GM19463 (cell line): Measurements from ENCODE around the gene KIR2DL1.
"Not testable (repeated sequence)": the region's sequence is repeated elsewhere in the genome, so short reads cannot be mapped to it uniquely, and the experiment has no call there.

Experiments used
- ATAC-seq: cut with Tn5 transposase; IDR thresholded peaks from one replicate; pipeline ENCODE4 v1.9.1; 2021; ENCODE audit warnings: mild to moderate bottlenecking, moderate library complexity; ENCODE audit not compliant: unreplicated experiment

The KIR2DL1 gene

DNA sequence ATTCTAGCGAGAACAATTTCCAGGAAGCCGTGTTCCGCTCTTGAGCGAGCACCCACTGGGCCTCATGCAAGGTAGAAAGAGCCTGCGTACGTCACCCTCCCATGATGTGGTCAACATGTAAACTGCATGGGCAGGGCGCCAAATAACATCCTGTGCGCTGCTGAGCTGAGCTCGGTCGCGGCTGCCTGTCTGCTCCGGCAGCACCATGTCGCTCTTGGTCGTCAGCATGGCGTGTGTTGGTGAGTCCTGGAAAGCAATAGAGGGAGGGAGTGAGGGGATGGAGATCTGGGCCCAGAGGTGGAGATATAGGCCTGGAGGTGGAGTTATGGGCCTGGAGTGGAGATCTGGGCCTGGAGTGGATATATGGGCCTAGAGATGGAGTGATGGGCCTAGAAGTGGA, at the start of gene KIR2DL1:
TSS of gene KIR2DL1 (plus strand) at position 148 of the 400 bp plus-strand sequence. CDS start at position 206, 58 bp downstream.
- ATAC-seq: not testable (repeated sequence)

DNA sequence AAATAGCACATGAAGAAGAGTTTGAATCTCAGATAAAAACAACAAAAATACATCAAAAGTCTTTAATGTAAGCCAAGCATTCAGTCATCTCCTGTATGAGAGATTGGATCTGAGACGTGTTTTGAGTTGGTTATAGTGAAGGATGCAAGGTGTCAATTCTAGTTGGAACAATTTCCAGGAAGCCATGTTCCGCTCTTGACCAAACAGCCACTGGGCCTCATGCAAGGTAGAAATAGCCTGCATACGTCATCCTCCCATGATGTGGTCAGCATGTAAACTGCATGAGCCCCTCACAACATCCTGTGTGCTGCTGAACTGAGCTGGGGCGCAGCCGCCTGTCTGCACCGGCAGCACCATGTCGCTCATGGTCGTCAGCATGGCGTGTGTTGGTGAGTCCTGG, 45.5 kb upstream of the KIR2DL1 start, which contains the start of gene KIR3DL3:
TSS of gene KIR3DL3 (plus strand) at position 301 of the 400 bp plus-strand sequence. CDS start at position 356, 55 bp downstream.
- no peak for ATAC-seq

DNA sequence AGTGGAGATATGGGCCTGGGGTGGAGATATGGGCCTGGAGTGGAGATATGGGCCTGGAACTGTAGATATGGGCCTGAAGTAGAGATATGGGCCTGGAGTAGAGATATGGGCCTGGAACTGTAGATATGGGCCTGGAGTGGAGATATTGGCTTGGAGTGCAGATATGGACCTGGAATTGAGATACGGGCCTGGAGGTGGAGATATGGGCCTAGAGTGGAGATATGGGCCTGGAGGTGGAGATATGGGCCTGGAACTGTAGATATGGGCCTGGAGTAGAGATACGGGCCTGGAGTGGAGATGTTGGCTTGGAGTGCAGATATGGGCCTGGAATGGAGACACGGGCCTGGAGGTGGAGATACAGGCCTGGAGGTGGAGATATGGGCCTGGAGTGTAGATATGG, 44.9 kb upstream of the KIR2DL1 start:
- ATAC-seq: no peak

DNA sequence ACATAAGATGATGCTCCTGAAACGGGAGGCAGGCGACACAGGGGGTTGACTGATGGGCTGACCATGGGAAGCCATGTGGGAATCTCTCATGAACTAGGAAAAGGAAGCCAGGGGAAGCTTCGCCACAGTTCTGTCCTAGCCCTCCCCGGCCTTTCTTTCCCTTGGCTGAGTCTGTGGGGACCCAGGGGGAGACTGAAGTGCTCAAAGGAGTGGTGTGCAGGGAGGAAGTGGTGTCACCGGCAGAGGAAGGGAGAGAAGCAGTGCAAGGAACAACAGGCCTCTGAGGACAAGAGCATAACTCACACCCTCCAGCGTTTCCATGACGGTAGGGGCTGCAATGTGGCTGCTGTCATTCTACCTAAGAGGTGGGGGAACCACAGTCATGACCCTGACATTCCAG, 44.3 kb upstream of the KIR2DL1 start:
- ATAC-seq: no peak

DNA sequence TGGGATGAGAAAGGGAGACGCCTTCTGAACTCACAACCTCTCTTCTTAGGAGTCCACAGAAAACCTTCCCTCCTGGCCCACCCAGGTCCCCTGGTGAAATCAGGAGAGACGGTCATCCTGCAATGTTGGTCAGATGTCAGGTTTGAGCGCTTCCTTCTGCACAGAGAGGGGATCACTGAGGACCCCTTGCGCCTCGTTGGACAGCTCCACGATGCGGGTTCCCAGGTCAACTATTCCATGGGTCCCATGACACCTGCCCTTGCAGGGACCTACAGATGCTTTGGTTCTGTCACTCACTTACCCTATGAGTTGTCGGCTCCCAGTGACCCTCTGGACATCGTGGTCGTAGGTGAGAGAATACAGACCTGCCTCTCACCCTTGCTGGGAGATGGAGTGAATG, 42.0 kb upstream of the KIR2DL1 start:
- ATAC-seq: no peak

DNA sequence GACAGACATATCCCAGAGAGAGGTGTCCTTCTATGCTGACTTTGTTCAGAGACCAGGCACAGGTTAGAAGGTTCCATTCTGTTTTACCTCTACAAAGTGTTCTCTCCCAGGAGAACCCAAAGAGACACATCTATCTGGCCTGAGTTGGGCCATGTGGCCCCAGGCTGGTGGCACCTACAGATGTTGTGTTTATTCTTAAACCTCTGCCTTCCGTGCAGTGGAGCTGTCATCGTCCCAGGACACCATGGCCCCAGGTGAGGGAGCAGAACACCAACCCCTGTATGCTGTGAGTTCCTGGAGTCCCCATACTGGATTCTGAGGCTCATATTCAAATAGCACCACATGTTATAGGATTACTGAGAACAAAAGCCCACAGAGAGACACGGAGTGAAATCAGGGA, 41.4 kb upstream of the KIR2DL1 start:
- ATAC-seq: no peak

DNA sequence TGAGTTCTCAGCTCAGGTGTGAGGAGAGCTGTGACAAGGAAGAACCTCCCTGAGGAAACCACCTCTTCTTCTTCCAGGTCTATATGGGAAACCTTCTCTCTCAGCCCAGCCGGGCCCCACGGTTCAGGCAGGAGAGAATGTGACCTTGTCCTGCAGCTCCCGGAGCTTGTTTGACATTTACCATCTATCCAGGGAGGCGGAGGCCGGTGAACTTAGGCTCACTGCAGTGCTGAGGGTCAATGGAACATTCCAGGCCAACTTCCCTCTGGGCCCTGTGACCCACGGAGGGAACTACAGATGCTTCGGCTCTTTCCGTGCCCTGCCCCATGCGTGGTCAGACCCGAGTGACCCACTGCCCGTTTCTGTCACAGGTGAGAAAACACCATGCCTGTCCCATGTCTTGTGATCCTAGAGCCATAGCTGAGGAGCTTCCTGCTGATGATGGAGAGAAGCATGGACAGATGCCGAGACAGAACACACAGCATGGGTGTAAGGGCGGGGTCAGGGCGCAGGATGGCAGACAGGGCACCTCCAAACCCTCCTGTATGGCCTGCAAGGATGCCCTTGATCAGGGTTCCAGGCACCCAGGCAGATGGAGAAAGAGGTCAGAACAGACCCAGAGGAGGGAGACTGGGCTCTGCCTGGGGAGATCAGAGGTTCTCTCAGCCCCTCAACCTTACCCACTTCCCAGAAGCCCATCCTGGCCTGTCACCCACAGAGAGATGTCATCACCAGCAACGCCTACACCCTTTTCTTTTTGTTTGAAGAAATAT, 40.0 kb upstream of the KIR2DL1 start:
- ATAC-seq: no peak

DNA sequence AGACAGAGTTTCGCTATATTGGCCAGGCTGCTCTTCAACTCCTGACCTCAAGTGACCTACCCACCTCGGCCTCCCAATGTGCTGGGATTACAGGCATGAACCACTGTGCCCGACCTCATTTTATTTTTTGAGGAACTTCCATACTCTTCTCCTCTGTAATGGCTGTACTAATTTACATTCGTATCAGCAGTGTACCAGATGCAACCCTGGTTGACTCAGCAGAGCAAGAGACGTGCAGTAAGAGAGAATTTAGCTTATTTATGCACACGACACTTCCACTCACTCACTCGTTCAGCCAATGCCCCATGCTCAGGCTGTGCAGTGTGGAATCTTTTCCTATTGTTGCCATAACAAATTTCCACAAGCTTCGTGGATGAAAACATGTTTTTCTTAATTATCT, 38.4 kb upstream of the KIR2DL1 start:
- ATAC-seq: no peak

DNA sequence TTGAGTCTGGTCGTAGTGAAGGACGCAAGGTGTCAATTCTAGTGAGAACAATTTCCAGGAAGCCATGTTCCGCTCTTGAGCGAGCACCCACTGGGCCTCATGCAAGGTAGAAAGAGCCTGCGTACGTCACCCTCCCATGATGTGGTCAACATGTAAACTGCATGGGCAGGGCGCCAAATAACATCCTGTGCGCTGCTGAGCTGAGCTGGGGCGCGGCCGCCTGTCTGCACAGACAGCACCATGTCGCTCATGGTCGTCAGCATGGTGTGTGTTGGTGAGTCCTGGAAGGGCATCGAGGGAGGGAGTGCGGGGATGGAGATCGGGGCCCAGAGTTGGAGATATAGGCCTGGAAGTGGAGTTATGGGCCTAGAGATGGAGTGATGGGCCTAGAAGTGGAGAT, 31.3 kb upstream of the KIR2DL1 start, which contains the start of gene KIR2DL3:
TSS of gene KIR2DL3 (plus strand) at position 208 of the 400 bp plus-strand sequence. CDS start at position 241, 33 bp downstream.
- ATAC-seq: not testable (repeated sequence)

DNA sequence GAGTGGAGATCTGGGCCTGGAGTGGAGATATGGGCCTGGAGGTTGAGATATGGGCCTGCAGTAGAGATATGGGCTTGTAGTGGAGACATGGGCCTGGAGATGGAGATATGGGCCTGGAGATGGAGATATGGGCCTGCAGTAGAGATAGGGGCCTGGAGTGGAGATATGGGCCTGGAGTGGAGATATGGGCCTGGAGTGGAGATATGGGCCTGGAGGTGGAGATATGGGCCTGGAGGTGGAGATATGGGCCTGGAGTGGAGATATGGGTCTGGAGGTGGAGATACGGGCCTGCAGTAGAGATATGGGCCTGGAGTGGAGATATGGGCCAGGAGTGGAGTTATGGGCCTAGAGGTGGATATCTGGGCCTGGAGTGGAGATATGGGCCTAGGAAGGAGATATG, 30.9 kb upstream of the KIR2DL1 start:
- no peak for ATAC-seq

DNA sequence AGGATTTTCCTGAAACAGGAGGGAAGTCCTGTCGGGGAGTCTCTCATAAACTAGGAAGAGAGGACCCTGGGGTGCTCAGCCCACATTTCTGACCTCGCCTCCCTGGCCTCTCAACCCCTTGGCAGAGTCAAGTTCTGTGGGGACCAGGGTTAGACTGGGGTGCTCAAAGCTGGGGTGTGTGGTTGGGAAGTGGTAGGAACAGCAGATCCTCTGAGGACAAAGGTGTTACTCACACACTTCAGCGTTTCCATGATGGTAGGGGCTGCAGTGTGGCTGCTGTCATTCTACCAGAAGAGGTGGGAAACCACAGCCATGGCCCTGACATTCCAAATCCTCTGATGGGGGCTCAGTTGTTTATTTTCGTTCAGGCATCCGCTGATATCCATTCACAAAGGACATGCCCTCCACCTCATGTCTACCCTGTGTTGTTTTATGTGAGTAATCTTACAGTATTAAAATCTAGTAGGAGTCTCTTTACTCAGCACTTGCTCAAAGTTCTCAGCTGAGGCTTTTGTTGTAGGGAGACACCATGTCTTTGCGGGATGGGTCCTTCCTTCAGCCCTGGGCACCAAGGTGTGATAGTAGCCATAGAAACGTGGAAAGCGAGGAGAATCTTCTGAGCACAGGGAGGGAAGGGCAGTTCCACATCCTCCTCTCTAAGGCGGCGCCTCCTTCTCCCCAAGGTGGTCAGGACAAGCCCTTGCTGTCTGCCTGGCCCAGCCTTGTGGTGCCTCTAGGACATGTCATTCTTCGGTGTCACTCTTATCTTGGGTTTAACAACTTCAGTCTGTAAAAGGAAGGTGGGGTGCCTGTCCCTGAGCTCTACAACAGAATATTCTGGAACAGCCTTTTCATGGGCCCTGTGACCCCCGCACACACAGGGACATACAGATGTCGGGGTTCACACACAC, 29.8 kb upstream of the KIR2DL1 start:
- ATAC-seq: no peak

DNA sequence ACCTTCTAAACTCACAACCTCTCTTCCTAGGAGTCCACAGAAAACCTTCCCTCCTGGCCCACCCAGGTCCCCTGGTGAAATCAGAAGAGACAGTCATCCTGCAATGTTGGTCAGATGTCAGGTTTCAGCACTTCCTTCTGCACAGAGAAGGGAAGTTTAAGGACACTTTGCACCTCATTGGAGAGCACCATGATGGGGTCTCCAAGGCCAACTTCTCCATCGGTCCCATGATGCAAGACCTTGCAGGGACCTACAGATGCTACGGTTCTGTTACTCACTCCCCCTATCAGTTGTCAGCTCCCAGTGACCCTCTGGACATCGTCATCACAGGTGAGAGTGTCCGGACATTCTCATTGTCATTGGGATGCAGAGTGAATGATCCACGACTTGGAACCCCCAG, 27.6 kb upstream of the KIR2DL1 start:
- ATAC-seq: not testable (repeated sequence)

DNA sequence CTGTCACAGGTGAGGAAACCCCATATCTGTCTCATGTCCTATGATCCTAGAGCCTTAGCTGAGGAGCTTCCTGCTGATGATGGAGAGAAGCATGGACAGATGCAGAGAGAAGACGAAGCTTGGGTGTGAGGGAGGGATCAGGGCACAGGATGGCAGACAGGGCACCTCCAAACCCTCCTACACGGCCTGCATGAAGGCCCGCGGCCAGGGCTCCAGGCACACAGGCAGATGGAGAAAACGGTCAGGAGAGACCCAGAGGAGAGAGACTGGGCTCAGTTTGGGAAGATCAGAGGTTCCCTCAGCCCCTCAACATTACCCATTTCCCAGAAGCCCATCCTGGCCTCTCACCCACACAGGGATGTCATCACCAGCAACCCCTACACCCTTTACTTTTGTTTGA, 25.5 kb upstream of the KIR2DL1 start:
- not testable (repeated sequence) for ATAC-seq

DNA sequence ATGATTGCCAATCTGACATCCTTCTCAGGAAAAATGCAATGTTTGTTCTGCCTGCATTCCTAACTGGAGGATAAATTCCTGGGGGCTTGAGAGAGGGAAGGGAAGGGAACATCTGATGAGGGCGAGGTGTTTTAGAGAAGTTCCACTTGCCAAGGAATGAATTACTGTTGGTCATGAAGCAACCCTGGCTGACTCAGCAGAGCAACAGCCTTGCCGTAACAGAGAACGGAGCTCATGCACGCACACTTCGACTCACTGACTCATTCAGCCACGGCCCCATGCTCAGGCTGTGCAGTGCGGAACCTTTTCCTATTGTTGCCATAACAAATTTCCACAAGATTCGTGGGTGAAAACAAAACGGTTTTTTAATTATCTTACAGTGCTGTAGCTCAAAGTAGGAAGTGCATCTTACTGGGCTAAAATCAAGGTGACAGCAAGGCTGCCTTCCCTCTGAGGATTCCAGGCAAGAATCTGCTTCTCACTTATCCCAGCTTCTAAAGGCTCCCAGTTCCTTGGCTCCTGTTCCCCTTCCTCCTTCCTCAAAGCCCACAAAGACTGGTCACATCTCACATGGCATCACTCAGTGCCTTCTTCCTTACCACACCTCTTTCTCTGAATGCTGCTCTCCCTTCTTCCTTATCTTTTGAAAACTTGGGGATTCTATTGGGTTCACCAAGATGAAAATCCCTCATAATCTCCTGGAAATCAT, 21.8 kb upstream of the KIR2DL1 start:
- not testable (repeated sequence) for ATAC-seq

DNA sequence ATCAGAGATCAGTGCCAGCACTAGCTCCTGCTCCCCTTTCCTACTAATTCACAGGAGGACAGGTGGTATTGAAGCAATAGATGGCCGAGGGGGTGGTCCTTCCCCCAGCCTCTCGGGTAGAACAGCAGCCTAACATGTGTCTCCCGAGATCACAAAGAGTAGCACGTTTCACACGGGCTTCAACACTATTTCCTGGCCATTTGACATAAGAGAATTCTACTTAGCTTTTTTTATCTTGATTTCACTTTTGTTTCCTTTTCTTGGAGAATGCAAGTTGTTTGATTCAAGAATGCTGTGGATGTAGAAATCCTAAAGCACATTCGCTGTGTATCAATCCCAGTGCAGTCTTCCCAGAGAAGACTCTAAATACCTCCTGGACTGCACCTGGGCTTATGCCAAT, 19.3 kb upstream of the KIR2DL1 start:
- not testable (repeated sequence) for ATAC-seq

DNA sequence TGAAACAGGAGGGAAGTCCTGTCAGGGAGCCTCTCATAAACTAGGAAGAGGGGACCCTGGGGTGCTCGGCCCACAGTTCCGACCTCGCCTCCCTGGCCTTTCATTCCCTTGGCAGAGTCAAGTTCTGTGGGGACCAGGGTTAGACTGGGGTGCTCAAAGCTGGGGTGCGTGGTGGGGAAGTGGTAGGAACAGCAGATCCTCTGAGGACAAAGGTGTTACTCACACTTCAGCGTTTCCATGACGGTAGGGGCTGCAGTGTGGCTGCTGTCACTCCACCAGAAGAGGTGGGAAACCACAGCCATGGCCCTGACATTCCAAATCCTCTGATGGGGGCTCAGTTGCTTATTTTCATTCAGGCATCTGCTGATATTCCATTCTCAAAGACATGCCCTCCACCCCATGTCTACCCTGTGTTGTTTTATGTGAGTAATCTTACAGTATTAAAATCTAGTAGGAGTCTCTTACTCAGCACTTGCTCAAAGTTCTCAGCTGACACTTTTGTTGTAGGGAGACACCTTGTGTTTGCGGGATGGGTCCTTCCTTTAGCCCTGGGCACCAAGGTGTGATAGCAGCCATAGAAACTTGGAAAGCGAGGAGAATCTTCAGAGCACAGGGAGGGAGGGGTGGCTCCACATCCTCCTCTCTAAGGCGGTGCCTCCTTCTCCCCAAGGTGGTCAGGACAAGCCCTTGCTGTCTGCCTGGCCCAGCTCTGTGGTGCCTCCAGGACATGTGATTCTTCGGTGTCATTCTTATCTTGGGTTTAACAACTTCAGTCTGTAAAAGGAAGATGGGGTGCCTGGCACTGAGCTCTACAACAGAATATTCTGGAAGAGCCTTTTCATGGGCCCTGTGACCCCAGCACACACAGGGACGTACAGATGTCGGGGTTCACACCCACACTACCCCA, 13.1 kb upstream of the KIR2DL1 start:
- ATAC-seq: not testable (repeated sequence)

DNA sequence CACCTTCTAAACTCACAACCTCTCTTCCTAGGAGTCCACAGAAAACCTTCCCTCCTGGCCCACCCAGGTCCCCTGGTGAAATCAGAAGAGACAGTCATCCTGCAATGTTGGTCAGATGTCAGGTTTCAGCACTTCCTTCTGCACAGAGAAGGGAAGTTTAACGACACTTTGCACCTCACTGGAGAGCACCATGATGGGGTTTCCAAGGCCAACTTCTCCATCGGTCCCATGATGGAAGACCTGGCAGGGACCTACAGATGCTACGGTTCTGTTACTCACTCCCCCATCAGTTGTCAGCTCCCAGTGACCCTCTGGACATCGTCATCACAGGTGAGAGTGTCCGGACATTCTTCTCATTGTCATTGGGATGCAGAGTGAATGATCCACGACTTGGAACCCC, 11.0 kb upstream of the KIR2DL1 start:
- ATAC-seq: not testable (repeated sequence)

DNA sequence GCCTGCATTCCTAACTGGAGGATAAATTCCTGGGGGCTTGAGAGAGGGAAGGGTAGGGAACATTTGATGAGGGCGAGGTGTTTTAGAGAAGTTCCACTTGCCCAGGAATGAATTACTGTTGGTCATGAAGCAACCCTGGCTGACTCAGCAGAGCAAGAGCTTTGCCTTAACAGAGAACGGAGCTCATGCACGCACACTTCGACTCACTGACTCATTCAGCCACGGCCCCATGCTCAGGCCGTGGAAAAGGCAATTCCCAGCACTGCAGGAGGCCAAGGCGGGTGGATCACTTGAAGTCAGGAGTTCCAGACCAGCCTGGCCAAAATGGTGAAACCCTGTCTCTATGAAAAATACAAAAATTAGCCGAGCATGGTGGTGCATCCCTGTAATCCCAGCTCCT, 5.4 kb upstream of the KIR2DL1 start:
- ATAC-seq: not testable (repeated sequence)

DNA sequence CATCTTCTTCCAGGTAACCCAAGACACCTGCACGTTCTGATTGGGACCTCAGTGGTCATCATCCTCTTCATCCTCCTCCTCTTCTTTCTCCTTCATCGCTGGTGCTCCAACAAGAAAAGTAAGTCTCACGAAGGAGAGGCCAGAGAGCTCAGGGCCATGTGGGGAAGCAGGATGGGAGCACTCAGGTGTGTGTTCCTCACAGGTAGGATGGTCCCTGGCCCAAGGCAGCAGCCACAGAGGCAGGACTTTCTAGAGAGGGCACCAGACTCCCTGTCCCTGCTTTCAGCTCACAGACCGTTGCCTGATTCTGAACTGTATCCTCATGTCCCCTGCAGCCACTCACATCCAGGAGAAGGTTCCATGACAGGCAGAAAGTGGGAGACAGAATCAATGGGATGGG, 3.1 kb upstream of the KIR2DL1 start:
- ATAC-seq: not testable (repeated sequence)

DNA sequence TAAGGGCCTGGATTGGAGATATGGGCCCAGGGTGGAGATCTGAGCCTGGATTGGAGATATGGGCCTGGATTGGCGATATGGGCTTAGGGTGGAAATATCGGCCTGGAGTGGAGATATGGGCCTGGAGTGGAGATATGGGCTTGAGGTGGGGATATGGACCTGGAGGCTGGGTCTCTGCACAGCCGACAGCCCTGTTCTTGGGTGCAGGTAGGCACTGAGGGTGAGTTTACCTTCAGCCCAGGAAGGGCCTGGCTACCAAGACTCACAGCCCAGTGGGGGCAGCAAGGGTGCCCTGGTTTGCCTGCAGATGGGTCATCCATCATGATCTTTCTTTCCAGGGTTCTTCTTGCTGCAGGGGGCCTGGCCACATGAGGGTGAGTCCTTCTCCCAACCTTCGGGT, 918 bp downstream of the KIR2DL1 start:
- ATAC-seq: not testable (repeated sequence)
